ENCODE results near the gene CSPG4.
"Not testable (repeated sequence)": the region's sequence is repeated elsewhere in the genome, so short reads cannot be mapped to it uniquely, and the experiment has no call there.

Gene CSPG4

GRCh38 chr15:75712668-75713337 lies at the start of gene CSPG4:
Gene CSPG4, minus strand, starts transcription at chr15:75712848. Its CDS starts 93 bp downstream, at chr15:75712755.
- in situ Hi-C loops (cut with HindIII; ENCODE audit: low sequenced_read_pairs), result no loop called here

GRCh38 chr15:75762357-75762718 lies 49.7 kb upstream of the CSPG4 start:
- in situ Hi-C loops (cut with HindIII; ENCODE audit: low sequenced_read_pairs), result not testable (repeated sequence)

GRCh38 chr15:75761446-75762356 lies 49.1 kb upstream of the CSPG4 start:
- in situ Hi-C loops (cut with HindIII; ENCODE audit: low sequenced_read_pairs), result no loop called here

GRCh38 chr15:75760704-75761435 lies 48.2 kb upstream of the CSPG4 start:
- in situ Hi-C loops (cut with HindIII; ENCODE audit: low sequenced_read_pairs), result no loop called here

GRCh38 chr15:75760131-75760520 lies 47.5 kb upstream of the CSPG4 start:
- in situ Hi-C loops (cut with HindIII; ENCODE audit: low sequenced_read_pairs), result not testable (repeated sequence)

GRCh38 chr15:75759416-75760130 lies 46.9 kb upstream of the CSPG4 start:
- in situ Hi-C loops (cut with HindIII; ENCODE audit: low sequenced_read_pairs), result no loop called here

- in situ Hi-C loops (cut with HindIII; ENCODE audit: low sequenced_read_pairs), result no loop called here
Measured at GRCh38 chr15:75758071-75758872, 45.6 kb upstream of the CSPG4 start.

GRCh38 chr15:75754871-75755270 lies 42.2 kb upstream of the CSPG4 start:
- in situ Hi-C loops (cut with HindIII; ENCODE audit: low sequenced_read_pairs), result not testable (repeated sequence)

GRCh38 chr15:75753145-75753544 lies 40.5 kb upstream of the CSPG4 start:
- in situ Hi-C loops (cut with HindIII; ENCODE audit: low sequenced_read_pairs), result no loop called here

GRCh38 chr15:75751891-75752290 lies 39.2 kb upstream of the CSPG4 start:
- in situ Hi-C loops (cut with HindIII; ENCODE audit: low sequenced_read_pairs), result no loop called here

GRCh38 chr15:75751116-75751875 lies 38.6 kb upstream of the CSPG4 start:
- in situ Hi-C loops (cut with HindIII; ENCODE audit: low sequenced_read_pairs), result no loop called here

- in situ Hi-C loops (cut with HindIII; ENCODE audit: low sequenced_read_pairs), result no loop called here
Measured at GRCh38 chr15:75750261-75751050, 37.8 kb upstream of the CSPG4 start.

- in situ Hi-C loops (cut with HindIII; ENCODE audit: low sequenced_read_pairs), result no loop called here
Measured at GRCh38 chr15:75749820-75750219, 37.2 kb upstream of the CSPG4 start.

GRCh38 chr15:75748882-75749281 lies 36.2 kb upstream of the CSPG4 start:
- in situ Hi-C loops (cut with HindIII; ENCODE audit: low sequenced_read_pairs), result not testable (repeated sequence)

- in situ Hi-C loops (cut with HindIII; ENCODE audit: low sequenced_read_pairs), result not testable (repeated sequence)
Measured at GRCh38 chr15:75747121-75747520, 34.5 kb upstream of the CSPG4 start.

GRCh38 chr15:75745305-75745704 lies 32.7 kb upstream of the CSPG4 start:
- in situ Hi-C loops (cut with HindIII; ENCODE audit: low sequenced_read_pairs), result no loop called here

- in situ Hi-C loops (cut with HindIII; ENCODE audit: low sequenced_read_pairs), result not testable (repeated sequence)
Measured at GRCh38 chr15:75742346-75742745, 29.7 kb upstream of the CSPG4 start.

GRCh38 chr15:75739791-75740190 lies 27.1 kb upstream of the CSPG4 start:
- in situ Hi-C loops (cut with HindIII; ENCODE audit: low sequenced_read_pairs), result no loop called here

Data from endothelial cell of hepatic sinusoid (primary cell).